ENCODE results near the gene ALX3.

ALX3 gene

GRCh38 chr1:110106013-110106941 is 35.8 kb upstream of the ALX3 start:
- Histone ChIP-seq H3K36me3 (ENCODE audit: low read depth) (no peaks in the 10 kb centered on the region), H3K4me1 (ENCODE audit: insufficient read depth, poor library complexity, severe bottlenecking) (no peaks in the 10 kb centered on the region), H3K9me3 (ENCODE audit: severe bottlenecking) (no peaks in the 10 kb centered on the region), H3K27me3 (ENCODE audit: insufficient read depth, poor library complexity, severe bottlenecking) (no peaks in the 10 kb centered on the region), H3K4me3 (ENCODE audit: severe bottlenecking) (no peak overlapping the region), H3K27ac (ENCODE audit: poor library complexity, severe bottlenecking) (no peak overlapping the region)
- ATAC-seq (ENCODE audit: low read depth) (peak; percentile 78), DNase-seq (ENCODE audit: low spot score) (no peak)
- peak; percentile 88 for TF ChIP-seq CTCF (IDR thresholded peaks at IDR 0.05; ENCODE audit: poor library complexity, severe bottlenecking)

DNA sequence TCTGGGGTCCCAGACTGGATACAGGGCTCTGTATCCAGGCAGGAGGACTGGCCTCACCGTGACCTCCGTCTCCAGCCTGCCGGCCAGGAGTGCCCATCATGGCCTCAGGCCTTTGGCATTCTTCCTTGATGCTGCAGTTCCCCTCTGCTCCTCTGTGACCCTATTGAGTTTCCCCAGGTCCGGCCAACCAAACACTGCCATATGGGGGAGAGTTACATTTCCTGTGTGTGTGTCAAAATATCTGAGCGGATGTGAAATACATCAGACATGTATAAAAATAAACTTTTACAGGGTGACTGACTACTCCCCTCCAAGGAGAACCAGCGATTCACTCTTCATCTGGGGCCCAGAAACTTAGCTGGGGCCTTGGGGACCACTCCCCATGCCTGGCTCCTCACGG is 31.6 kb upstream of the ALX3 start:
- no peak overlapping the region for H3K4me3 ChIP-seq (ENCODE audit: severe bottlenecking)
- ATAC-seq (ENCODE audit: low read depth) (no peak), DNase-seq (ENCODE audit: low spot score) (no peak)
- H3K36me3 ChIP-seq (ENCODE audit: low read depth) = no peaks in the 10 kb centered on the region
- H3K27ac ChIP-seq (ENCODE audit: poor library complexity, severe bottlenecking) = no peak overlapping the region
- no peaks in the 10 kb centered on the region for H3K4me1 ChIP-seq (ENCODE audit: insufficient read depth, poor library complexity, severe bottlenecking)
- no peaks in the 10 kb centered on the region for H3K9me3 ChIP-seq (ENCODE audit: severe bottlenecking)
- H3K27me3 ChIP-seq (ENCODE audit: insufficient read depth, poor library complexity, severe bottlenecking) = no peaks in the 10 kb centered on the region
- TF ChIP-seq CTCF (IDR thresholded peaks at IDR 0.05; ENCODE audit: poor library complexity, severe bottlenecking) = no peak

DNA sequence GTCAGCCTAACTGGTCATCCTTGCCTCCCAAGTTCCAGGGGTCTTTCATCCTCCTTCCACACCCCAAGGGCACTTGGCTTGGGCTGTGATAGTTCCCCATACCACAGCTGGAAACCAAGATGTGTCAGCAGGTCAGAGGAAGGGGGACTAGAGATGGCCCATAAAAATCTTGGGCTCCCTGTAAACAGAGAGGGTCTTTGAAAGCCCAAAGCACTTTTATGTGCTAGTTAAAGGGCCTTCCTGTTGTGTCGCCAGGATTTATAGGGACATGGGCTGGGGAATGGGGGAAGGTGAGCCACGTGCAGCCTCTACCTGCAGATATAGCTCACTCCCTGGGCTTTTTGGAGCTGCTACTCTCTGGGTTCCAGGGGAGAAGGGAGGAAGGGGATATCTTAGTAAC is 29.9 kb upstream of the ALX3 start:
- no peak overlapping the region for H3K4me3 ChIP-seq (ENCODE audit: severe bottlenecking)
- TF ChIP-seq CTCF (IDR thresholded peaks at IDR 0.05; ENCODE audit: poor library complexity, severe bottlenecking) = no peak
- H3K36me3 ChIP-seq (ENCODE audit: low read depth) = no peaks in the 10 kb centered on the region
- H3K27ac ChIP-seq (ENCODE audit: poor library complexity, severe bottlenecking) = no peak overlapping the region
- no peaks in the 10 kb centered on the region for H3K4me1 ChIP-seq (ENCODE audit: insufficient read depth, poor library complexity, severe bottlenecking)
- H3K27me3 ChIP-seq (ENCODE audit: insufficient read depth, poor library complexity, severe bottlenecking) = no peaks in the 10 kb centered on the region
- ATAC-seq (ENCODE audit: low read depth) (no peak), DNase-seq (ENCODE audit: low spot score) (no peak)
- H3K9me3 ChIP-seq (ENCODE audit: severe bottlenecking) = no peaks in the 10 kb centered on the region

GRCh38 chr1:110098222-110099026 is 28.0 kb upstream of the ALX3 start:
- Histone ChIP-seq H3K27ac (ENCODE audit: poor library complexity, severe bottlenecking) (no peak overlapping the region), H3K27me3 (ENCODE audit: insufficient read depth, poor library complexity, severe bottlenecking) (no peaks in the 10 kb centered on the region), H3K9me3 (ENCODE audit: severe bottlenecking) (no peaks in the 10 kb centered on the region), H3K4me1 (ENCODE audit: insufficient read depth, poor library complexity, severe bottlenecking) (no peaks in the 10 kb centered on the region), H3K4me3 (ENCODE audit: severe bottlenecking) (no peak overlapping the region), H3K36me3 (ENCODE audit: low read depth) (no peaks in the 10 kb centered on the region)
- ATAC-seq (ENCODE audit: low read depth) (no peak), DNase-seq (ENCODE audit: low spot score) (no peak)
- TF ChIP-seq CTCF (IDR thresholded peaks at IDR 0.05; ENCODE audit: poor library complexity, severe bottlenecking) = no peak
